ENCODE results near the gene UNC79. TPM values are rescaled to one million over a fixed set of nuclear protein-coding genes. Genes with fewer than 3 reads are reported as not detected.
"Not testable (repeated sequence)": the region's sequence is repeated elsewhere in the genome, so short reads cannot be mapped to it uniquely, and the experiment has no call there.

The UNC79 gene
- total RNA-seq, 1 donor from 2014 or later: 0.29 TPM

- TF ChIP-seq, protein P1, sequence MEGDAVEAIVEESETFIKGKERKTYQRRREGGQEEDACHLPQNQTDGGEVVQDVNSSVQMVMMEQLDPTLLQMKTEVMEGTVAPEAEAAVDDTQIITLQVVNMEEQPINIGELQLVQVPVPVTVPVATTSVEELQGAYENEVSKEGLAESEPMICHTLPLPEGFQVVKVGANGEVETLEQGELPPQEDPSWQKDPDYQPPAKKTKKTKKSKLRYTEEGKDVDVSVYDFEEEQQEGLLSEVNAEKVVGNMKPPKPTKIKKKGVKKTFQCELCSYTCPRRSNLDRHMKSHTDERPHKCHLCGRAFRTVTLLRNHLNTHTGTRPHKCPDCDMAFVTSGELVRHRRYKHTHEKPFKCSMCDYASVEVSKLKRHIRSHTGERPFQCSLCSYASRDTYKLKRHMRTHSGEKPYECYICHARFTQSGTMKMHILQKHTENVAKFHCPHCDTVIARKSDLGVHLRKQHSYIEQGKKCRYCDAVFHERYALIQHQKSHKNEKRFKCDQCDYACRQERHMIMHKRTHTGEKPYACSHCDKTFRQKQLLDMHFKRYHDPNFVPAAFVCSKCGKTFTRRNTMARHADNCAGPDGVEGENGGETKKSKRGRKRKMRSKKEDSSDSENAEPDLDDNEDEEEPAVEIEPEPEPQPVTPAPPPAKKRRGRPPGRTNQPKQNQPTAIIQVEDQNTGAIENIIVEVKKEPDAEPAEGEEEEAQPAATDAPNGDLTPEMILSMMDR (conservative IDR thresholded peaks at IDR 0.05; ENCODE audit: low read depth, low read length): no peak
- no peak overlapping the region for H3K4me3 ChIP-seq (ENCODE audit: low read depth, low read length)
- no peak for DNase-seq (ENCODE audit: low read depth)
Observed at GRCh38 chr14:93522221-93522620, 91.5 kb downstream of the UNC79 start.

GRCh38 chr14:93525216-93525615 is 94.5 kb downstream of the UNC79 start:
- not testable (repeated sequence) for DNase-seq (ENCODE audit: low read depth); H3K4me3 ChIP-seq (ENCODE audit: low read depth, low read length)

- H3K4me3 ChIP-seq (ENCODE audit: low read depth, low read length): no peak overlapping the region
- TF ChIP-seq, protein P1 (conservative IDR thresholded peaks at IDR 0.05; ENCODE audit: low read depth, low read length): no peak
- no peak for DNase-seq (ENCODE audit: low read depth)
Observed at GRCh38 chr14:93525696-93526451, 95.1 kb downstream of the UNC79 start.

GRCh38 chr14:93527203-93527607 is 96.5 kb downstream of the UNC79 start:
- no peak overlapping the region for H3K4me3 ChIP-seq (ENCODE audit: low read depth, low read length)
- DNase-seq (ENCODE audit: low read depth): peak; percentile 46
- TF ChIP-seq, protein P1 (conservative IDR thresholded peaks at IDR 0.05; ENCODE audit: low read depth, low read length): no peak

GRCh38 chr14:93528884-93529558 is 98.3 kb downstream of the UNC79 start:
- TF ChIP-seq, protein P1 (conservative IDR thresholded peaks at IDR 0.05; ENCODE audit: low read depth, low read length): no peak
- DNase-seq (ENCODE audit: low read depth): no peak
- no peak overlapping the region for H3K4me3 ChIP-seq (ENCODE audit: low read depth, low read length)

DNA sequence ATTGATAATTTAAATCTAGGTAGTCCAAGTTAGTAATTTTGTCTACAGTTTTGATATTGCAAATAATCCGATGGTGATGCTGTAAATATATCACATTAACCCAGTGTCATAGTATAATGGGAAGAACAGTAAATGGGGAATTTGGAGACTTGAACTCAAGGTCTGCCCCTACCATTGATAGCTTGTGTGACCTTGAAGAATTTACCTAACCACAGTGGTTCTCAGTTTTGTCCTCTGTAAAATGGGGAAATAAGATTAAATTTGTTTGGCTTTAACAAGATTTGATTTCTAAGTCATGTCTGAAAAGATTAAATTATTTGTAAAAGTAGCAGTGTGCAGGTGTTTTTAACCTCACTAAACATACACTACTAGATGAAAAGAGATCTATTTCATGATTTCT is 100.9 kb downstream of the UNC79 start:
- TF ChIP-seq, protein P1 (conservative IDR thresholded peaks at IDR 0.05; ENCODE audit: low read depth, low read length): no peak

GRCh38 chr14:93532541-93532940 is 101.8 kb downstream of the UNC79 start:
- no peak for DNase-seq (ENCODE audit: low read depth)
- TF ChIP-seq, protein P1 (conservative IDR thresholded peaks at IDR 0.05; ENCODE audit: low read depth, low read length): no peak
- H3K4me3 ChIP-seq (ENCODE audit: low read depth, low read length): no peak overlapping the region

More for the DNA sequence above, 100.9 kb downstream of the UNC79 start:
- no peak for DNase-seq (ENCODE audit: low read depth)
- no peak overlapping the region for H3K4me3 ChIP-seq (ENCODE audit: low read depth, low read length)
